ENCODE results near the gene DOCK4.

The DOCK4 gene

GRCh38 chr7:111729483-111729882 is 476.7 kb downstream of the DOCK4 start:
- no peak overlapping the region for H3K27ac ChIP-seq
- TF ChIP-seq CTCF (conservative IDR thresholded peaks at IDR 0.05) (no peak), ZFX (IDR thresholded peaks at IDR 0.05) (no peak)

GRCh38 chr7:111728635-111728995 is 477.6 kb downstream of the DOCK4 start:
- TF ChIP-seq ZFX (IDR thresholded peaks at IDR 0.05) (no peak), CTCF (conservative IDR thresholded peaks at IDR 0.05) (no peak)
- H3K27ac ChIP-seq = no peak overlapping the region

GRCh38 chr7:111727905-111728634 is 478.1 kb downstream of the DOCK4 start:
- TF ChIP-seq CTCF (conservative IDR thresholded peaks at IDR 0.05) (no peak), ZFX (IDR thresholded peaks at IDR 0.05) (no peak)
- H3K27ac ChIP-seq = no peak overlapping the region

- TF ChIP-seq CTCF (conservative IDR thresholded peaks at IDR 0.05) = no peak
- no peak for TF ChIP-seq ZFX (IDR thresholded peaks at IDR 0.05)
- no peak overlapping the region for H3K27ac ChIP-seq
These were observed 487.3 kb downstream of the DOCK4 start for GRCh38 chr7:111718886-111719285.

- no peak overlapping the region for H3K27ac ChIP-seq
- TF ChIP-seq ZFX (IDR thresholded peaks at IDR 0.05) (no peak), CTCF (conservative IDR thresholded peaks at IDR 0.05) (no peak)
These were observed 494.7 kb downstream of the DOCK4 start for GRCh38 chr7:111711426-111712065.

- no peak for TF ChIP-seq ZFX (IDR thresholded peaks at IDR 0.05)
- TF ChIP-seq CTCF (conservative IDR thresholded peaks at IDR 0.05) = no peak
- no peak overlapping the region for H3K27ac ChIP-seq
These were observed 495.3 kb downstream of the DOCK4 start for GRCh38 chr7:111710839-111711380.

GRCh38 chr7:111708072-111708471 is 498.1 kb downstream of the DOCK4 start:
- TF ChIP-seq CTCF (conservative IDR thresholded peaks at IDR 0.05) = no peak
- no peak for TF ChIP-seq ZFX (IDR thresholded peaks at IDR 0.05)
- H3K27ac ChIP-seq = no peak overlapping the region

Data from C4-2B (cell line).